Ecto neural progenitor cell (in vitro differentiated cells): ENCODE data around the gene REPS2.

Experiments
- DNase-seq: peaks from one replicate; pipeline ENCODE4 v3.0.0-alpha.2; 2018; ENCODE audit warnings: low spot score

Gene REPS2

GRCh38 chrX:17082831-17083230, 136.4 kb downstream of the REPS2 start:
- DNase-seq: no peak

- no peak for DNase-seq
Measured at GRCh38 chrX:17086317-17086716, 139.9 kb downstream of the REPS2 start.

- DNase-seq: no peak
Measured at GRCh38 chrX:17095161-17095560, 148.7 kb downstream of the REPS2 start.

- DNase-seq: no peak
Measured at GRCh38 chrX:17098516-17099247, 152.2 kb downstream of the REPS2 start.

GRCh38 chrX:17104433-17104832, 158.0 kb downstream of the REPS2 start:
- no peak for DNase-seq

GRCh38 chrX:17120816-17121215, 174.4 kb downstream of the REPS2 start:
- DNase-seq: no peak

- no peak for DNase-seq
Measured at GRCh38 chrX:17154001-17154400, 207.5 kb downstream of the REPS2 start.

GRCh38 chrX:17160975-17161374, 214.5 kb downstream of the REPS2 start:
- no peak for DNase-seq

- DNase-seq: no peak
Measured at GRCh38 chrX:17161991-17162390, 215.5 kb downstream of the REPS2 start.

- no peak for DNase-seq
Measured at GRCh38 chrX:17164079-17164478, 217.6 kb downstream of the REPS2 start.

- DNase-seq: no peak
Measured at GRCh38 chrX:17164941-17165340, 218.5 kb downstream of the REPS2 start.

GRCh38 chrX:17167915-17168314, 221.5 kb downstream of the REPS2 start:
- no peak for DNase-seq

- no peak for DNase-seq
Measured at GRCh38 chrX:17170973-17171372, 224.5 kb downstream of the REPS2 start.

GRCh38 chrX:17174671-17175070, 228.2 kb downstream of the REPS2 start:
- DNase-seq: no peak

- DNase-seq: no peak
Measured at GRCh38 chrX:17182317-17182716, 235.9 kb downstream of the REPS2 start.

- DNase-seq: no peak
Measured at GRCh38 chrX:17183566-17183965, 237.1 kb downstream of the REPS2 start.

GRCh38 chrX:17185431-17185830, 239.0 kb downstream of the REPS2 start:
- no peak for DNase-seq

- DNase-seq: no peak
Measured at GRCh38 chrX:17187136-17187756, 240.8 kb downstream of the REPS2 start.

GRCh38 chrX:17192106-17192505, 245.6 kb downstream of the REPS2 start:
- no peak for DNase-seq
